GM19455 (cell line): Measurements from ENCODE around the gene MCM9.

ENCODE experiments used
- ATAC-seq: cut with Tn5 transposase; IDR thresholded peaks from one replicate; pipeline ENCODE4 v1.9.1; 2021; ENCODE audit not compliant: unreplicated experiment

Gene MCM9

DNA sequence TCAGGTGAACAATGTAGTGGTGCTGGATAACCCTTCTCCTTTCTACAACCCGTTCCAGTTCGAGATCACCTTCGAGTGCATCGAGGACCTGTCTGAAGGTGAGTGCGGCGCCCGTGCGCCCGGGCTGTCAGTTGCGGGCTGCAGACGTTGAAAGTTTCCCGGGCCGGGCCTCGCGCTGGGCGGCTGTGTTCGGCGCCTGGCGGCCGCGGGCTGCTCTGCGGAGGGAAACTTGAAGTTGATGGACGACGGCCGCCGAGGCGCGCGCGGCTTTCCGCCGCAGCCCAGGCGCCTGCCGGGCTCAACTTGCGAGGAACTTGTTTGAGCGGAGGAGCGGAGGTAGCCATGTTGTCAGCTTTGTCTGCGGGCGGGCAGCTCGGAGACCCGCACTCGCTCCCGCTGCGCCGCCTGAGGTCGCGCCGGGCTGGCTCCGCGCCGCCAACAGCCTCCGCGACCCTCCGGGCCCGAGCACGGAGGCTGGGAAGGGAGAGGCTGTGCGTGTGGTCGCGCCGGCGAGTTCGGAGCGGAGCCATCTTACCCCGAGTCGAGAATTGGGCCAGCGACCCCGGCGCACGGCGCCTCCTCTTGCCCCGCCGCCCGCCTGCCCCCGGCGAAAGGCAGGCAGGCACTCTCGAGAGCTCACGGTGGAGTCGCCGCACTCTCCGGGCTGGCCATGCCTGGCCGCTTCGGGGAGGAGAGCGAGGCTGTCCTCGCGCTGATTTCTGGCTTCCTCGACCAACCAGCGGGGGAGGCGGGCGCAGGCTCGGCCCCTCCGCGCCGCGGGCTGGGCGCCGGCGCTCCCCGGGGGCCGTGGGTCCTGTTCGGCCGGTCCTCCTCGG, 40.3 kb downstream of the MCM9 start:
- ATAC-seq: peak; percentile 35

GRCh38 chr6:118893807-118894424, 41.0 kb downstream of the MCM9 start, which contains the start of gene ASF1A:
Gene ASF1A (plus strand): TSS chr6:118894152. CDS start chr6:118894414, 262 bp downstream.
- ATAC-seq: peak; percentile 57

DNA sequence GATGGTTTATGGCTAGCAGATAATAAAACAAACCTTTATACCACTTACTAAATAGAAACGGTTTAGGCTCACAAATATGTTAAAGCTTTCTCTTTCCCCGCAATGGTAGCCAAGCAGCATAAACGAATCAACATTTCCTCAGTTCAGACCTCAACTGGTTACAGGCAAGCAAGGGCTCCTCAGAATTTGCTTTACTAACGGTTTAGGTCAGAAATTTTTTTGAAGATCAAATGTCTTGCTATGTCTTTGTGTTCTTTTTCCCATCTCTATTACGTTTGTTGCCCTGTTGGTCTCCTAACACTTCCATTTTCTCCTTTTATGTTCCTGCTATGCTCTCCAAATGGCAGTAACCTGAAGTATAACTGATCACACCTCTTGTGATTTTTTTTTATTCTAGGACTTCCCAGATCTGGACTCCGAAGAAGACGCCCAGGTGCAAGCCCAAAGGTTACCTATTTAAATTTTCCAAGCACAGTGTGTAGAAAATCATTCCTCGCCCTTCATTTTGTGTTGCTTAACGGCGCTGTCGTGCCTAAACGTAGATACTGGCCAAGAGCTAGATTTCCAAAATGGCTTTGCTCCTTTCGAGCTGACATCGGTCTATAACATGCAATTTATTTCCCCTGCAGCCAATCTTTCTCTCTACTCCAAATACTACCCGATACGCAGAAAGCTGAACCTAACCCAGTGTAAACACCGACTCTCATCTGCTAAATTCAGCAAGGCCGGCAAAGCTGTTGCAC, 41.7 kb downstream of the MCM9 start:
- peak; percentile 14 for ATAC-seq

GRCh38 chr6:118892355-118892991, 42.5 kb downstream of the MCM9 start:
- no peak for ATAC-seq

DNA sequence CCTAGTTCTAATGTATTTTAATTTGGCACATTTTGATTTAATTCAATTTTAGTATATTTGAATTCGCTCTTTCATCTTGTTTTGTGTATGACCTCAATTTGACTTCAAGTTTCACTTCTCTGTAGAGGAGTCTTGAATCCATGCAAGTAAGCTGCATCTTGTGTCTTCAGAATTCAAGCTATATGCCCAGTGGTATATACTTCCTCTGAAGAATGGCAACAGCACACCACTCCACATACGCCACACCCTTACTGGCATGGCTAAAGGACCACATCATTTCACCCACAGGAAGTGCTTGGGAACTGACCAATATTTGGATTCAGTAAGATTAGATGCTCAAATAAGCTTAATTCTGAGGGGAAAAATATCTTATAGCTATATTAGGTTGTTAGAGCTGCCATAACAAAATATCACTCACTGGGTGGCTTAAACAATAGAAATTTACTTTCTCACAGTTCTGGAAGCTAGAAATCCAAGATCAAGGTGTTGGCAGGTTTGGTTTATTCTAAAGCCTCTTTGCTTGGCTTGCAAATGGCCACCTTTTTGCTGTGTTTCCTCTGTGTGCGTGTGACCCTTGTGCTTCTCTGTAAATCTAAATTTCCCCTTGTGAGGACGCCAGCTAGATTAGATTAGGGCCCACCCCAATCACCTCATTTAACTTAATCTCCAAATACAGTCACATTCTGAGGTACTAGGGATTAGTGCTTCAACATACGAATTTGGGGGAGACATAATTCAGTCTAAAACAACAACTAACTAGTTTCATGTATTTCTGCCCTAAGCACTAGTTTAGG, 43.8 kb downstream of the MCM9 start:
- ATAC-seq: no peak

GRCh38 chr6:118889163-118889562, 45.8 kb downstream of the MCM9 start:
- no peak for ATAC-seq

GRCh38 chr6:118886641-118887040, 48.3 kb downstream of the MCM9 start:
- no peak for ATAC-seq

GRCh38 chr6:118882314-118882905, 52.5 kb downstream of the MCM9 start:
- ATAC-seq: no peak

DNA sequence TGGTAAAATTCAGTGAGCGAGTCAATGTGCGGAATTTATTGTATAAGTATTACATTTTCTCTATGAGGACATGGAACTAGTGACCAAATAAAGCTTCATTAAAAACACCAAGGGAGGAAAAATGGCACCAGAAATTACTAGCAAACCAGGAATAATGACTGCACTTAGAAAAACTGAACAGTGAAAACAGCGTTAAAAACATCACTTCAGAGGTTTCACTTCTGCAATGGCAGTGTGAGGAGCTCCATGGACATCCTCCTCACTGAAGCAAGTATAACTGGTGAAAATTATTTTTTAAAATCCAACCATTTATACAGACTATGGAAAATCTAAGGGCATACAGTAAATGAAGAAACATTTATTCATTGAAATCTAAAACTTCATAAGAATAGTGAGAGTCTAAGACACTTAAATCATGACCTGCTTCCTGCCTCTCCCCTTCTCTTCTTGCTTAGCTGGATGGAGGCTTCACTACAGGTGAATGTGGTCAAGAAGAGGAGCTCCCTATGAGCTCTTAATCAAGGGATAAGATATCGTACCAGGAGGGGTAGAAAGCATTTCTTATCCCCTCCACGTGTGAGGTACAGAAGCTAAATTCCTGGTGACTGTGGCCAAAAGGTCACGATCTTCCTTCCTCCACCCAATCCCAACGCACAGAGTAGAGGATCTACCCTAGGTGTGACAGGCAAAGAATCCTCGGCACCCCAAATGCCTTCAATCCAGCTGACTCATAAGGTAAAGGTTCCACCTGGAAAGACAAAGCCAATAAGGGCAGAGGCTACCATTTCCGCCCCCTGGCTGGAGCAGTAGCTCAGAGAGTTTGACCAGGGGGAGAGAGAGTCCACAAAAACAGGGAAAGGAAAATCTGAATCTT, 53.3 kb downstream of the MCM9 start:
- peak; percentile 89 for ATAC-seq

DNA sequence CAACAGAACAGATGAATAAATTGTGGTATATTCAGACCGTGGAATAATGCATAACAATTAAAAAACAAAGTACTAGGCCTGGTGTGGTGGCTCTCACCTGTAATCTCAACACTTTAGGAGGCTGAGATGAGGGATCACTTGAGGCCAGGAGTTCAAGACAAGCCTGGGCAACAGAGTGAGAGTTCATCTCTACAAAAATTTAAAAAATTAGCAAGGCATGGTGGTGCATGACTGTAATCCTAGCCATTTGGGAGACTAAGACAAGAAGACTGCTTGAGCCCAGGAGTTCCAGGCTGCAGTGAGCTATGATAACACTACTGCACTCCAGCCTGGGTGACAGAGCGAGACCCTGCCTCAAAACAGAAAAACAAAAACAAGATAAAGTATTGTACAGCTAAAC, 57.2 kb downstream of the MCM9 start:
- ATAC-seq: no peak

DNA sequence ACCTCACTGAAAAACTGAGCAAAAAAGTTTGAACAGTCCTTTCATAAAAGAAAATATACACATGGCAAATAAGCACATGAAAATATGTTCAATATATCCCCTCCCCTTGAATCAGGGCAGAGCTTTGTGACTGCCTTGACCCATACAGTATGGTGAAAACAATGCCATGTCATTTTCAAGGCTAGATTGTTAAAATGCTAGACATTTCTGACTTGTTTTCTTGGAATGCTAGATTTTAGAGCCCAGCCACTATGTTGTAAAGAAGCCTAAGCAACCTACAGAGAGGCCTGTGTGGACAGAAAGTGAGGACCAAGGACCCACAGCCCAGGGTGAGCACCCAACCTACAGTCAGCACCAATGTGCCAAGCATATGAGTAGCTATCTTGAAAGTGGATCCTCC, 58.1 kb downstream of the MCM9 start:
- ATAC-seq: no peak

GRCh38 chr6:118876198-118876597, 58.8 kb downstream of the MCM9 start:
- ATAC-seq: no peak

DNA sequence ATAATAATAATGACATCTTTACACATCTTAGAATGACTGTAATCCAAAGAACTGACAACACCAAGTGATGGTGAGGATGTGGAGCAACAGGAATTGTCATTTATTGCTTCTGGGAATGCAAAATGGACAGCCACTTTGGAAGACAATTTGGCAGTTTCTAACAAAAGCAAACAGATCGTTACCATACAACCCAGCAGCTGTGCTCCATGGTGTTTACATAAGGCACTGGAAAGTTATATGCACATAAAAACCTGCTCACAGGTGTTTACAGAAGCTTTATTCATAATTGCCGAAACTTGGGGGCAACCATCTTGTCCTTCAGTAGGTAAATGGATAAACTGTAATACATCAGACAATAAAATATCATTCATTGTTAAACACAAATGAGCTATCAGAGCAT, 59.3 kb downstream of the MCM9 start:
- no peak for ATAC-seq

GRCh38 chr6:118873239-118873638, 61.7 kb downstream of the MCM9 start:
- ATAC-seq: no peak

- no peak for ATAC-seq
Measured at GRCh38 chr6:118872726-118873125, 62.2 kb downstream of the MCM9 start.

DNA sequence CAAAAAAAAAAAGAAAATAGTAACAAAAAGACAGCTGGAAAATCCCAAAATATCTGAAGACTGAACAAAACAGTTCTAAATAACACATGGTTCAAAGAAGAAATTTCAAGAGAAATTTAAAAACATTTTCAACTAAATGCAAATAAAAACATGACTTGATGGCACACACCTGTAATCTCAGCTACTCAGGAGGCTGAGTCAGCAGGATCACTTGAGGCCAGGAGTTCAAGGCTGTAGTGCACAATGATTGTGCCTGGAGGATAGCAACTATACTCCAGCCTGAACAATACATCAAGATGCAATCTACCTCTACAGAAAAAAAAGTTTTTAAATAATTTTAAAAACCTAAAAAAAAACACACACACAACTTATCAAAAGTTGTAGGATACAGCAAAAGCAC, 62.6 kb downstream of the MCM9 start:
- no peak for ATAC-seq

DNA sequence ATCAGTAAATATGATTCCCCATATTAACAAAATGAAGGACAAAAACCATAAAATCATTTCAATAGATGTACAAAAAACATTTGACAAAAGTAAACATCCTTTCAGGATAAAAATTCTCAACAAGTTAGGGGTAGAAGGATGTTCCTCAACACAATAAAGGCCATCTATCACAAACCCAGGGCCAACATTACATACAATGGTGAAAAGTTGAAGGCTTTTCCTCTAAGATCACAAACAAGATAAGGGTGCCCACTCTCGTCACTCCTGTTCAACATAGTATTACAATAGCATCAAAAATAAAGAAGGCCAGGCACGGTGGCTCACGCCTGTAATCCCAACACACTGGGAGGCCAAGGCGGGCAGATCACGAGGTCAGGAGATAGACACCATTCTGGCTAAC, 63.6 kb downstream of the MCM9 start:
- ATAC-seq: no peak

- ATAC-seq: no peak
Measured at GRCh38 chr6:118869894-118870589, 64.9 kb downstream of the MCM9 start.

GRCh38 chr6:118869350-118869749, 65.6 kb downstream of the MCM9 start:
- ATAC-seq: no peak
